Mammary epithelial cell (primary cell): ENCODE data around the gene LAMP5.

ENCODE experiments used
- EZH2 ChIP-seq: IDR thresholded peaks from 2 replicates; pipeline ENCODE4 v1.6.1; 2012; ENCODE audit warnings: low read length, inconsistent platforms, borderline replicate concordance
- TF ChIP-seq, protein P1 (sequence below), 2 donors: IDR thresholded peaks in 1 of 2; conservative IDR thresholded peaks in 1 of 2; 2 replicates each; pipeline ENCODE4 v1.5.1; 2011 to 2012; ENCODE audit warnings: inconsistent platforms in 2 of 2, low read length in 2 of 2, mild to moderate bottlenecking in 2 of 2, control low read depth in 1 of 2, low read depth in 1 of 2; ENCODE audit not compliant: insufficient read depth in 1 of 2; ENCODE audit errors: extremely low read depth in 1 of 2

DNA sequence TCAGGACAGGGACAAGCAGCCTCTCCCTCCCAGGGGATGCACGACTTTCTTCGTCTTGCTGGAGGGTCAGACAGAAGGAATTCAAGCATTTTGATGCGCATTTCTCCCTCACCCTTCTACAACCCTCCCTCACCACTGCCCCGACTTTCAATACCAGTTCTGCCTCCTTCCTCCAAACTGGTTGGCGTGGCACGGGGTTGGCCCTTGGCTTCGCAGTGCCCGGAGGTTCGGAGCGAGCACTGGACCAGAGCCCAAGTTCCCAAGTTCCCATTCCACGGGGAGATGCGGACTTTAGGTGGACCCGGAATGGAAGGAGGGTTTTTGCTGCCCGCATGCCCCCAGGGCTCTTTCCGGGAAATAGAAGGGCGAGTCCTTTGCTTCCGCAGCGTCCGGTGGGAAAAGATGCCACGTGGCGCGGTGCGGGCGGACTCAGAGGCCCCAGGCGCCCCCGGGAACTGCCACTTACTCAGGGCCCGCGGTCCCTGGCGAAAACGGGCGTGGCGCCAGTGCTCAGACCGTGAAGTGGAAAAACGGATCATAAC, 8.0 kb upstream of the LAMP5 start:
- TF ChIP-seq, protein P1, sequence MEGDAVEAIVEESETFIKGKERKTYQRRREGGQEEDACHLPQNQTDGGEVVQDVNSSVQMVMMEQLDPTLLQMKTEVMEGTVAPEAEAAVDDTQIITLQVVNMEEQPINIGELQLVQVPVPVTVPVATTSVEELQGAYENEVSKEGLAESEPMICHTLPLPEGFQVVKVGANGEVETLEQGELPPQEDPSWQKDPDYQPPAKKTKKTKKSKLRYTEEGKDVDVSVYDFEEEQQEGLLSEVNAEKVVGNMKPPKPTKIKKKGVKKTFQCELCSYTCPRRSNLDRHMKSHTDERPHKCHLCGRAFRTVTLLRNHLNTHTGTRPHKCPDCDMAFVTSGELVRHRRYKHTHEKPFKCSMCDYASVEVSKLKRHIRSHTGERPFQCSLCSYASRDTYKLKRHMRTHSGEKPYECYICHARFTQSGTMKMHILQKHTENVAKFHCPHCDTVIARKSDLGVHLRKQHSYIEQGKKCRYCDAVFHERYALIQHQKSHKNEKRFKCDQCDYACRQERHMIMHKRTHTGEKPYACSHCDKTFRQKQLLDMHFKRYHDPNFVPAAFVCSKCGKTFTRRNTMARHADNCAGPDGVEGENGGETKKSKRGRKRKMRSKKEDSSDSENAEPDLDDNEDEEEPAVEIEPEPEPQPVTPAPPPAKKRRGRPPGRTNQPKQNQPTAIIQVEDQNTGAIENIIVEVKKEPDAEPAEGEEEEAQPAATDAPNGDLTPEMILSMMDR (conservative IDR thresholded peaks at IDR 0.05 in 1 of 2, IDR thresholded peaks at IDR 0.05 in 1 of 2; ENCODE audit: extremely low read depth in 1 of 2, insufficient read depth in 1 of 2, low read depth in 1 of 2, low read length in 2 of 2): no peak
- TF ChIP-seq EZH2: peak; percentile 51
